Measurements from ENCODE around the gene SNPH. TPM values are rescaled to one million over a fixed set of nuclear protein-coding genes. Genes with fewer than 3 reads are reported as not detected.

SNPH gene
- total RNA-seq, 2 experiments from 2014 or later, result 3.2 to 3.6 TPM

DNA sequence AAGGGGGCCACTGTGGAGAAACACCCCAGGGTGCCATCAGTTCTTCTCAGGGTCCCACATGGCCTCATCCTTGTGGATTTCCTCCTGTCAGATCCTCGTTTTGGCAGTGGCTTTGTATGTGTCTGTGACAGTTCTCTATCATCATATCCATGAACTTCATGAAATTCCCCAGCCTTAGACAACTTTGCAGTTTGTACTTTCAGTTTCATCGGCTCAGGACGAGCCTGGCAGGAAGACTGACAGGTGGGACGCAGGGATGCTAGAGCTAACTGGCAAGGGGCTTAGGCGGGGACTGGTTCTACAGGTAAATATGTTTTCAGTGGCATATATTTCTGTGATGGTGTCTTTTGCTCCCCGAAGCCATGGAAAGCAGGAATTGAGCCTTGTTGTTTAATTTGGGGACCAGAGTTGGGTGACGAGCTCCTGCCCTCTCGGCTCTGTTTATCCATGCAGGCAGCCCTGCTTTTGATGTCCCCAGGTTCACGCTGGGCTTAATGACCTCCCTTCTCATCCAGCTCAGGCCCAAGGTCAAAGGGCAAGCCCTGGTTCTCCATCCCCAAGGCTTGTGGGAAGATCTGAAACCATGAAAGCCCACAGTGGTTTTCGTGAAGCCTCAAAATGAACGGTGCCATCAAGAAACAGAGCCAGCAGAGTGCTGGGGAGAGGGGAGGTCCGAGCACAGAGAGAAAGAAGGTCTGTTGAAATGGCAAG, 51.6 kb downstream of the SNPH start:
- Mint-ChIP-seq H3K4me3 (no peak overlapping the region), H3K27ac (no peak overlapping the region), H3K4me1 (peaks cover 14% of the 10 kb centered on the region), H3K27me3 (no peaks in the 10 kb centered on the region), H3K36me3 (no peaks in the 10 kb centered on the region), H3K9me3 (no peaks in the 10 kb centered on the region)
- no peak for DNase-seq

DNA sequence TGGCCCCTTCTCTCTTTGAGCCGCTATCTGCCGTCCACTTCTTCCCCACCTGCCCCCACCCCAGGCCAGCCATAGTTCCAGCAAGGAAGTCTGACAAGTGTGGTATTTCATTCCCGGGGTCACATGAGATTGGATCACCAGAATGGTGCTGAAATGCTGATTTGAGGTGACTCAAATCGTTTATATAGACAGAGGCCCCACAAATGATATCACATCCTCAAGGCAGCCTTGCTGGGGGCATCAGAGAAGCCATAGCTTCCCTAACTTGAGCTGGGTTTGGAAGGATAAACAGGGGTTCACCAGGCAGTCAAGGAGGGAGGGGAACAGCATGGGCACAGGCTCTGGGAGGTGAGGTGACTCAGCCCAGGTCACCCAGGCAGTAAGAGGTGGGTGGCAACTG, 53.0 kb downstream of the SNPH start:
- Mint-ChIP-seq H3K9me3 (no peaks in the 10 kb centered on the region), H3K27ac (no peak overlapping the region), H3K36me3 (no peaks in the 10 kb centered on the region), H3K27me3 (no peaks in the 10 kb centered on the region), H3K4me3 (no peak overlapping the region), H3K4me1 (peaks cover 13% of the 10 kb centered on the region)
- no peak for DNase-seq

DNA sequence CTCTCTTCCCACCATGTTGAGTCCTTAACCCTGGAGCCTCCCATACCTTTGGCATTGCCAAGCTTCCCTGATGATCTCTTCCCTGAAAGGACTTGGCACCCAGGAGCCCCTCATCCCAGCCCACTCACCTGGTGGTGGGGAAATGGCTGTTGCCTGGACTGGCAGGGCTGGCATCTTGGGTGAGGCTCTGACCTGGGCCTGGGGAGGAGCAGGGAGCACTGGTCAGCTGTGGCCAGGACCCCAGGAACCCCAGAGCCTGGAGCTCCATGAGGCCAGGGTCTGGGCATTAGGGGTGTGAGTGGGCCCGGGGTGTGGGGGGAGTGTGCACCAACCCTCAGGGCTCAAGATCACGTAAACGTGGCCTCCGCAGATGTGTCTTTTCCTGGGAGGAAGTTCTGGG, 53.4 kb downstream of the SNPH start:
- no peaks in the 10 kb centered on the region for H3K9me3 Mint-ChIP-seq
- no peak overlapping the region for H3K4me3 Mint-ChIP-seq
- no peak for DNase-seq
- no peaks in the 10 kb centered on the region for H3K36me3 Mint-ChIP-seq
- H3K27me3 Mint-ChIP-seq, result no peaks in the 10 kb centered on the region
- peaks cover 14% of the 10 kb centered on the region for H3K4me1 Mint-ChIP-seq
- no peak overlapping the region for H3K27ac Mint-ChIP-seq

DNA sequence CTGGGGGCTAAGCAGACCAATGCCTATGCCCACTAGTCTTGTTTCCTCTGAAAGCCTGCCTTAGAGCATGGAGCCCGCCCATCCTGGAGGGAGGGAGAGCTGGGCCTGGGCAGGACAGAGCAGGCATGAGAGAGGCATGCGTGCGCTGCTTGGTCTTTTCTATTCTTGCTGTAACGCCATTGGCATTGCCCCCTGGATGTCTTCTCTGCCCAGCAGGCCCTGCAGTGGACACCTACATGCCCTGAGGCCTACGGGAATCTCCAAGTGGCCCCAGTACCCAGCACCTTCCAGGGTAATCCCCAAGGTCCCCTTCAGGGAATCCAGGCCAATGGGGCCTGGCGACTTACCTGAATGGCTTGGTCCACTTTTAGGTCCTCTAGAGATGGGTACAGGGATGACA, 53.9 kb downstream of the SNPH start:
- Mint-ChIP-seq H3K27ac (no peak overlapping the region), H3K4me1 (peaks cover 14% of the 10 kb centered on the region), H3K9me3 (no peaks in the 10 kb centered on the region), H3K36me3 (no peaks in the 10 kb centered on the region), H3K27me3 (no peaks in the 10 kb centered on the region), H3K4me3 (no peak overlapping the region)
- no peak for DNase-seq

DNA sequence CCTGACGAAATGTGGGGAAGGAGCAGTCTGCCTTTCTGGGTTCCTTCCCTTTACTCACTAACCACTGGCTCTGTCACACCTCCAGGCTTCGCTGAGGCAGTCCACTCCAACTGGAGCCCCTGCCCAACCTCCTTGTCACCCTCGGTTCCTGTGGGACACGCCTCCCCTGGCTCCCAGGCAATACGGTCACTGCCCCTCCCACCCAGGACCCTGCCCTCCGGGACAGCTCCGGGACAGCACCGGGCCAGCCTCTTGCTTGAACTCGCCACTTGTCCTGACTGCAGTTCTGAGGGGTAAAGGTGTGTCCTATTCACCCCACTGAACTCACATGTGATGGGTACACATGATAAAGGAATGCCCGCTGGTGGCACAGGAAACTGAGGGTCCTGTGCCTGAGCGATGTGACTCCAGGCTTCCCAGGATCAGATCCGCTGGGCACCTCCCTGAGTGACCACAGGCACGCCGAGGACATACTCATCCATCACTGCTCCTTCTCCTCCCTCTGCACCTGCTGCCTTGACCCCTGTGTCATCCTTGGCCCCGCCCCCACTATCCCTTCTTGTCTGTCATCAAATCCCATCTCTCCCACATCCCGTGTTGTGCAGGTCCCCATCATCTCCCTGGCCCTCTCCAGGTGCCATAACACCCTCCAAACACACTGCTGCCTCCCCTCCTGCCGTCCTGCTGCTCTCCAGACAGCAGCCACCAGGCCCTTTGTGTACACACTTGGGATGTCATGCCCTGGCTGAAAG, 55.0 kb downstream of the SNPH start:
- H3K4me3 Mint-ChIP-seq, result no peak overlapping the region
- DNase-seq, result no peak
- H3K27me3 Mint-ChIP-seq, result no peaks in the 10 kb centered on the region
- no peaks in the 10 kb centered on the region for H3K36me3 Mint-ChIP-seq
- H3K4me1 Mint-ChIP-seq, result peaks cover 14% of the 10 kb centered on the region
- no peak overlapping the region for H3K27ac Mint-ChIP-seq
- H3K9me3 Mint-ChIP-seq, result no peaks in the 10 kb centered on the region

DNA sequence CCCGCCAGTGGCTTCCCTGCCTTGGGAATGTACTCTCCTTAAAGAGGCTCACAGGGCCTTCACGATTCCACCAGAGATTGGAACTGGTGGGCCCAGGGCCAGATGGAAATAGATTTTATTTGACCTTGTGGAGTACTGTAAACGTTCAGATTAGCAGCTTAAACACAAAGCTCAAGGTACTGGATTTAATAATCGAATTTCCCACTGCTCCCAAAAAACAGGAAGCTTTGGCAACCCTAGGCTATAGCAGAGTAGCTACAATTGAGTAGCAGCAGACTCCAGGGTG, 55.5 kb downstream of the SNPH start:
- H3K36me3 Mint-ChIP-seq, result no peaks in the 10 kb centered on the region
- no peak for DNase-seq
- H3K9me3 Mint-ChIP-seq, result no peaks in the 10 kb centered on the region
- H3K4me1 Mint-ChIP-seq, result peaks cover 14% of the 10 kb centered on the region
- no peak overlapping the region for H3K4me3 Mint-ChIP-seq
- no peaks in the 10 kb centered on the region for H3K27me3 Mint-ChIP-seq
- H3K27ac Mint-ChIP-seq, result no peak overlapping the region

DNA sequence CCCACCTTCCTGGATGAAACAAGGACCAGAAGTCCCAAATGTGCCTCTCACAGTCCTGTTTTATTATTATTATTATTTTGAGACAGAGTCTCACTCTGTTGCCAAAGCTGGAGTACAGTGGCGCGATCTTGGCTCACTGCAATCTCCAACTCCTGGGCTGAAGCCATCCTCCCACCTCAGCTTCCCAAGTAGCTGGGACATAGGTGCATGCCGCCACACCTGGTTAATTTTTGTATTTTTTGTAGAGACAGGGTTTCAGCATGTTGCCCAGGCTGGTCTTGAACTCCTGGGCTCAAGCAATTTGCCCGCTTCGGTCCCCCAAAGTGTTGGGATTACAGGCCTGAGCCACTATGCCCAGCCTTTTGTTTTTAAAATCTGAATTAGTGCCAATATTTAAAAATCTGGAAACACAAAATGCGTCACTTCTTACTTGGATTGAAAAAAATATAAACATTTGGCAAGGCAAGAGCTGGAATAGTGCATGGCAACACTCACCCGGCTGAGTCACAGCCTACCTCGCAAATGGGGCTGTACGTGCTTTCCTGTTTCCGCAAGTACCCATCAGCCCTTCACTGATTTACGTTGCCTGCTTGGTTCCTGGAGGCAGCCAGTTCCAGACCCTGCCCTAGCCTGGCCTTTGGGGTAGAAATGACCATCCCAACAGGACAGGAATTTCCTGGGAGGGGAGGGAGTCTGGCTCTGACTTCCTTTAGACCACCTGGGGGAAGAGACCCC, 56.6 kb downstream of the SNPH start:
- no peak overlapping the region for H3K4me3 Mint-ChIP-seq
- H3K36me3 Mint-ChIP-seq, result no peaks in the 10 kb centered on the region
- DNase-seq, result no peak
- peaks cover 11% of the 10 kb centered on the region for H3K4me1 Mint-ChIP-seq
- H3K27ac Mint-ChIP-seq, result no peak overlapping the region
- H3K9me3 Mint-ChIP-seq, result no peaks in the 10 kb centered on the region
- no peaks in the 10 kb centered on the region for H3K27me3 Mint-ChIP-seq

DNA sequence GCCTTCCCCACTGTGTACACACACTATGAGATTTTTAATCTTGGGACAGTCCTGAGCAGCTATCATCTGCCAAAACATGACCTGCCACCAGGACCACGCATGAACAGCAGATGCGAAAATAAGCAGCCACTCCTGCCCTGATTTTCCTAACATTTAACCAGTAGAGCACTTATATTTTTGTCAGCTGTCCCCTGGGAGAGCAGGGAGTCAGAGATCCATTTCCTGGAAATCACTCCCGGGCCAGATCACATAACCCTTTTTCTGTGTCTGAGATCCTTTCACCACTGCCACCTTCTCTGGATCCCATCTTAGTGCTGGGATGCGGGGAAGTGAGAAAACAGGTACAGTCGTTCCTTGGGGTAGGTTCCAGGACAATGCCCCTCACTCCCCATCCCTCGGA, 57.2 kb downstream of the SNPH start:
- Mint-ChIP-seq H3K9me3 (no peaks in the 10 kb centered on the region), H3K4me3 (no peak overlapping the region), H3K27ac (no peak overlapping the region), H3K4me1 (peaks cover 5% of the 10 kb centered on the region), H3K36me3 (no peaks in the 10 kb centered on the region), H3K27me3 (no peaks in the 10 kb centered on the region)
- no peak for DNase-seq

DNA sequence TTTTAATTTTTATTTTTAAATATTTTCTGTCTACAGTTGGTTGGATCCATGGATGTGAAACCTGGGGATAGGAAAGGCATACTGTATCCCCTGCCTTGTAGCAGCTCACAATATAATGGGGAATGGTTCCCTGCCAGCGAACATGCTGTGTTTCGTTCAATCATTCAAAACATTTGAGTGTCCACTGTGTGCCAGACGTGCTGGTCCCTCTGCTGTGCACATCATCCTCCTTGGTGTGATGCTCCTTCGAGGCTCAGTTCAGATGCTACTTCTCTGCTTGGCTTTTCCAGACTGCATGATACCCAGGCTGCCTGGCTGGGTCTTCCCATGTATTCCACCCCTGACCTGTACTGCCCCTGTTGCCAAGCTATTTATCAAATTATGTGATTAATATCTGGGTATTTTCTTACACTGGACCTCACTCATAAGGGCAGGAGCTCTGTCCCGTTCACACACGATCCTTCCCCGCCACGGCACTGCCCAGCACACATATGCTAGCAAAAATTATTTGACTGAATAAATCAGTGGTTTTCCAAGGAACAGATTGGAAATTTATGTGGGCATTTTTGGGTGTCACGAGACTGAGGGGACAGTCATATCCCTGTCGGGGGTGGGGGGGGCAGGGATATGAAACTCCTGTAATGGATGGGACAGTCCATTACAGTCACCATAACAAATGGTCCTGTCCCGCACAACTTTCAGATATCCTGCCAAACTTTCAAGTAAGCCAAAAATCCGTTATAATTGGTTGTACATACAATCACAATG, 57.9 kb downstream of the SNPH start:
- Mint-ChIP-seq H3K4me3 (no peak overlapping the region), H3K36me3 (no peaks in the 10 kb centered on the region), H3K27me3 (no peaks in the 10 kb centered on the region), H3K4me1 (peaks cover 9% of the 10 kb centered on the region), H3K9me3 (no peaks in the 10 kb centered on the region), H3K27ac (peak overlapping the region; percentile 50)
- DNase-seq, result no peak

DNA sequence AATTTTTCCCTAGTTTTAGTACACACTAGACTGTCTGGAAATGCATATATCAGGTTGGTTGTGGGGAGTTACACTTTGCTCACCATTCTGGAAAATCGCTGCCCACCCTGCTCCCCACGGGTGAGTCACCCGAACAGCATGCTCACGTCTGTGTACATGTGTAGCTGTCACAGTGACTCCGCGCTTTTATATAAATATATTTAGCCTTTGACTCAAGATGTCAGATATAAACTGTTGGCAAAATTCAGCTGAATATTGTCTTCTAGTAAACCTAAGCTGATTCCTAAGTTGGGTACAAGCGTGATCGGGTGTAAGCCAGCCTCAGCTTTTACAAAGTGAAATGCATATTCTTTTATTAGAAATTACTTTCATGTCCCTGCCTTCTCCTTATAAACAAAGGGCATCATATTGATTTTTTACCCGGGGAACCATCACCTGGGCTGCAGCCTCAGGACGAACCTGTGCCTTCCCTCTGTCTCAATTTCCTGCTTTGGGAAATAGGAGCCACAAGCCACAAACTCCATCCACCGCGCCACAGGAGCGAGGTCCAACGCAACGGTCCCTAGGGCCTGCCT, 58.6 kb downstream of the SNPH start:
- Mint-ChIP-seq H3K27me3 (no peaks in the 10 kb centered on the region), H3K4me1 (peaks cover 14% of the 10 kb centered on the region), H3K27ac (no peak overlapping the region), H3K4me3 (no peak overlapping the region), H3K36me3 (peaks cover 3% of the 10 kb centered on the region), H3K9me3 (no peaks in the 10 kb centered on the region)
- peak; percentile 56 for DNase-seq

DNA sequence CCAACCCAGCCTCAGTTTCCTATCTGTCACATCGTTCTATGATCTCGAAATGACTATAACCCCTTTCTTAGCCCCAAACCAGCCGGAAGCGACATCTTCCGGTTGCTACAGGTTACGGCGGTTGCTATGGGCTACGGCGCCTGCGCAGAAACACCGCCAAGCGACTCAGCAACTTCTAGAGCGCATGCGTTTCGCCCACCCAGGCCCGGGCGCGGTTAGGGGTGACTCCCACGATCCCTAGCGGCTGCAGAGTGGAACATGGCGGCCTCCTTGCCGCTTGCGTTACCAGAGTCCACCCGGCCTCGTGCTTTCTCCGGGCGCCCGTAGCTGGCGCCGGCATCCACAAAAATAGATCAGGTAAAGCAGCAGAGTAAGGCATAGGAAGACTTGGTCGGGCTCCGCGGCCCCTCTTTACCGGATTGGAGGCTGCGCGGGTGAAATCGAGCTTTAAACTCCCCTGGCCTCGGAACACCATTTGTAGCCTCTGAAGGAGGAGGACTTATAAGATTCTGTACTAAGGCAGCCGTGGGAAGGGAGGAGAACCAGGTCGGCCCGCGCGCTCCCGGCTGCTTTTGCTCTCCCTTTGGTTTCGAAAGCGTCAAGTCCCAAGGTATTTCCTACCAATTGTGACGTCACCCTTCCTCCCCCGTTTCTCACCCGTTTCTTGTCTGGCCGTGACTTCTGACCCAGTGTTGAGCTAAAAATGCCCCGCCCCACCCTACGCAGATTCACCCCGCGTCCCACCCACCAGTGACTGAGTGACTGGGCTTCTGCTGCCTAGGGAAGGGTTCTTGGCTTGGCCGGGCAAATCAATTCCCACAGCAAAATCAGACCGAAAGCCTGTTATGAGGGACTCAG, 59.3 kb downstream of the SNPH start:
- peaks cover 21% of the 10 kb centered on the region for H3K4me1 Mint-ChIP-seq
- H3K9me3 Mint-ChIP-seq, result no peaks in the 10 kb centered on the region
- H3K27me3 Mint-ChIP-seq, result no peaks in the 10 kb centered on the region
- H3K36me3 Mint-ChIP-seq, result peaks cover 6% of the 10 kb centered on the region
- peak; percentile 97 for DNase-seq
- H3K4me3 Mint-ChIP-seq, result no peak overlapping the region
- no peak overlapping the region for H3K27ac Mint-ChIP-seq

DNA sequence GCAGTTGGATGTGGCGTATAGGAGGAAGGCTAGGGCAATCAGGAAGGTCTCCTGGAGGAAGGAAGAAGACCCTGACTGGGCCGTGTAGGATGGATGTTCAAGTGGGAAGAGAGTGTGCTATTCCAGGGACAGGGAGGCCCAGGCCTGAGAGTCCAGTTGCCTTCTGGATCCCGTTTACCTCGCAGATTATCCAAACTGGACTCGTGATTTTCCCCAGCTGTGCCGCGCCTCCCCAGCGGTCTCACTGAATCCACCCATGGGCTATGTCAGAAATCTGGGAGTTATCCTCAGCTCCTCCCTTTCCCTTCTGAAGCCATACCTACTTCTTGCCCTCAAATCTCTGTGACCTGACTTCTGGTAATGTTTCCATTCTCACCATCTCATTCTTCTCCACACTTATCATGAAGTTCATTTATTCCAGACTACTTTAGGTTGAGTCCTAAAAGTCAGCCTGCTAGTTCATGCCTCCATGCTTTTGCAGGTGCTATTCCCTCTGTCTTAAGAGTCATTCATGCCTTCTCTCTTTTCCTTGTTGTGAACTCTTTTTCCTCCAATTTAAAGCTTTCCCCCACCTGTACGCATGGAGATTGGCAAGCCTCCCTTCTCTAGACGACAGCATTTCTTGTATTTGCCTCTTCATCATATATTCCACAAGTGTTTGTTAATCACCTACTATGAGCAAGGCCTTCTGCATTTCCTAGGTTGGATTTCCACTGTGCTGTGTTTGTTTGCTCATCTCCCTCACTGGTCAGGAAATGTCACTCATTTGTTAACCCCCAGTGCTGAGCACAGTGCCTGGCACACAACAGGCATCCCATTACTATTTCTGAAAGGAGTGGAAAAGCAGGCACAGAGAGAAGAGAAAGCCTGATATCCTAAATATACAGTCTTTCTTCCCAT, 60.2 kb downstream of the SNPH start:
- Mint-ChIP-seq H3K4me3 (no peak overlapping the region), H3K4me1 (peaks cover 28% of the 10 kb centered on the region), H3K9me3 (no peaks in the 10 kb centered on the region), H3K36me3 (peaks cover 12% of the 10 kb centered on the region), H3K27me3 (no peaks in the 10 kb centered on the region), H3K27ac (no peak overlapping the region)
- no peak for DNase-seq

DNA sequence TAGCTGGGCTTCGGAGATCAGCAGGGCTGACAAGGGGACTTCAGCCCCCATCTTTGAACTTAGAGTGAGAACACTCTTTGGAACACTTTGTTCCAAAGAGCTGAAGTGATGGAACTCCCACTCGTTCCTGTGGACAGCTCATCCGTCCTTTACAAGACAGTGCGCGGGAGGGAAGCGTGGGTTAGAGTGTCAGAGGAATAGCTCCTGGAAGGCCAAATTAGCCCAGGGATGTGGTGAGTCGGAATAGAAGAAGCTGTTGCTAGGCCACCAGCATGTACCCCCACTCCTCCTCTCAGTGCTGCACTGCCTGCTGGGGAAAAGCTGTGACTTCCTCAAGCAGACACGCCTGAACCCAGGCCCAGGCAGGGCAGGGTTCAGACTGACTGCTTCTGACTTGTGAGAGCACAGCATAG, 61.2 kb downstream of the SNPH start:
- H3K27me3 Mint-ChIP-seq, result no peaks in the 10 kb centered on the region
- no peaks in the 10 kb centered on the region for H3K9me3 Mint-ChIP-seq
- H3K4me1 Mint-ChIP-seq, result peaks cover 32% of the 10 kb centered on the region
- H3K27ac Mint-ChIP-seq, result no peak overlapping the region
- H3K4me3 Mint-ChIP-seq, result no peak overlapping the region
- peak; percentile 11 for DNase-seq
- peaks cover 19% of the 10 kb centered on the region for H3K36me3 Mint-ChIP-seq

Data from activated naive CD8-positive, alpha-beta T cell treated with anti-CD3 and anti-CD28 coated beads for 36 hours (primary cell).